H1 (cell line): Measurements from ENCODE around the gene MT1F. TPM values are rescaled to one million over a fixed set of nuclear protein-coding genes. Genes with fewer than 3 reads are reported as not detected.

Experiments used
- CTCF ChIA-PET: fragments of 300-600 bp; sonication (Branson Sonifier 250); formaldehyde crosslinking; loops from one replicate; lab custom pipeline; 2021; ENCODE audit not compliant: partially characterized antibody; lab: Charles Lee
- POLR2A ChIA-PET: fragments of 300-600 bp; sonication (Branson Sonifier 250); formaldehyde crosslinking; loops from one replicate; lab custom pipeline; 2021; ENCODE audit warnings: inconsistent platforms; ENCODE audit not compliant: partially characterized antibody; lab: Charles Lee
- DNase-seq, 2 experiments: peaks; one replicate each; pipeline versions ENCODE4 v3.0.0 to v3.0.0-alpha.2; 2010 to 2022; ENCODE audit warnings: low spot score in 2 of 2, low read depth in 1 of 2, mixed read lengths in 1 of 2
- FAIRE-seq: peaks from 2 replicates; lab custom pipeline; 2011; peaks lifted over from hg19 to GRCh38; lab: Jason Lieb, UNC
- H2AFZ ChIP-seq: 2 replicates; pipeline ENCODE4 v1.8.1; 2012; ENCODE audit warnings: low read length, inconsistent platforms
- H2AK5ac ChIP-seq: 2 replicates; pipeline ENCODE4 v1.6.1; 2013; ENCODE audit warnings: low read depth, low read length
- H2BK120ac ChIP-seq: replicated peaks from 2 replicates; pipeline ENCODE3; 2013; ENCODE audit warnings: low read depth, low read length, inconsistent platforms
- H2BK12ac ChIP-seq: 2 replicates; pipeline ENCODE4 v1.6.1; 2013; ENCODE audit warnings: low read depth, low read length
- H2BK15ac ChIP-seq: 2 replicates; pipeline ENCODE4 v1.6.1; 2013; ENCODE audit warnings: low read length
- H2BK20ac ChIP-seq: 2 replicates; pipeline ENCODE4 v1.6.1; 2013; ENCODE audit warnings: low read length
- H2BK5ac ChIP-seq: 2 replicates; pipeline ENCODE4 v1.6.1; 2013; ENCODE audit warnings: low read depth, low read length
- H3K14ac ChIP-seq: 2 replicates; pipeline ENCODE4 v1.6.1; 2013; ENCODE audit warnings: inconsistent platforms; ENCODE audit not compliant: insufficient read length
- H3K18ac ChIP-seq: 2 replicates; pipeline ENCODE4 v1.6.1; 2013; ENCODE audit warnings: low read length; ENCODE audit errors: extremely low read depth
- H3K23ac ChIP-seq: 2 replicates; pipeline ENCODE4 v1.6.1; 2013; ENCODE audit warnings: inconsistent platforms; ENCODE audit not compliant: insufficient read length
- H3K23me2 ChIP-seq: 2 replicates; pipeline ENCODE4 v1.6.1; 2013; ENCODE audit warnings: low read depth, low read length
- H3K27ac ChIP-seq: 2 replicates; pipeline ENCODE4 v1.6.1; 2011; ENCODE audit warnings: low read depth, low read length, inconsistent platforms
- H3K27me3 ChIP-seq, 4 experiments: replicated peaks in 1 of 4; 1 replicate in 1 of 4; 2 replicates in 3 of 4; pipeline versions ENCODE4 v1.6.1 to v1.8.1; 2011 to 2013; ENCODE audit warnings: low read length in 3 of 4, mild to moderate bottlenecking in 3 of 4, inconsistent platforms in 2 of 4, mixed read lengths in 2 of 4, moderate library complexity in 1 of 4; ENCODE audit not compliant: control insufficient read depth in 3 of 4, insufficient read depth in 3 of 4; ENCODE audit errors: extremely low read depth in 1 of 4
- H3K36me3 ChIP-seq, 4 experiments: 2 replicates each; pipeline versions ENCODE4 v1.6.1 to v1.8.1; 2011 to 2013; ENCODE audit warnings: mild to moderate bottlenecking in 4 of 4, low read length in 3 of 4, moderate library complexity in 2 of 4, control low read depth in 1 of 4, inconsistent platforms in 1 of 4; ENCODE audit not compliant: insufficient read depth in 4 of 4, control insufficient read depth in 2 of 4
- H3K4ac ChIP-seq: replicated peaks from 2 replicates; pipeline ENCODE3; 2013; ENCODE audit warnings: low read length, low read depth, mixed read lengths, inconsistent platforms; ENCODE audit not compliant: insufficient read length
- H3K4me1 ChIP-seq, 4 experiments: replicated peaks in 1 of 4; 1 replicate in 1 of 4; 2 replicates in 3 of 4; pipeline versions ENCODE4 v1.6.1 to v1.8.1; 2011 to 2013; ENCODE audit warnings: low read length in 3 of 4, inconsistent platforms in 2 of 4, mixed read lengths in 1 of 4; ENCODE audit not compliant: insufficient read depth in 4 of 4, control insufficient read depth in 3 of 4
- H3K4me2 ChIP-seq, 2 experiments: 2 replicates each; pipeline versions ENCODE4 v1.6.1 to v1.8.1; 2011 to 2013; ENCODE audit warnings: low read depth in 2 of 2, low read length in 2 of 2, control low read depth in 1 of 2, inconsistent platforms in 1 of 2, mild to moderate bottlenecking in 1 of 2; ENCODE audit not compliant: insufficient read depth in 1 of 2
- H3K4me3 ChIP-seq, 4 experiments: fragments of 200-600, 300-600 bp in 1 of 4; sonication (generic), shearing (Covaris generic), sonication (Bioruptor Twin) in 1 of 4; 2 replicates each; pipeline versions ENCODE4 v1.5.1 to v1.8.1; 2011 to 2016; ENCODE audit warnings: low read length in 4 of 4, low read depth in 3 of 4, control low read depth in 2 of 4, inconsistent platforms in 2 of 4, mild to moderate bottlenecking in 2 of 4, mixed read lengths in 1 of 4, moderate library complexity in 1 of 4; ENCODE audit not compliant: insufficient read depth in 2 of 4; ENCODE audit errors: extremely low read depth in 1 of 4
- H3K56ac ChIP-seq: replicated peaks from 2 replicates; pipeline ENCODE3; 2013; ENCODE audit warnings: low read depth, mild to moderate bottlenecking, mixed read lengths, low read length, inconsistent platforms; ENCODE audit not compliant: insufficient read length
- H3K79me1 ChIP-seq: 2 replicates; pipeline ENCODE4 v1.6.1; 2013; ENCODE audit warnings: low read depth, low read length, control low read depth
- H3K79me2 ChIP-seq, 2 experiments: 2 replicates each; pipeline versions ENCODE4 v1.6.1 to v1.8.1; 2012 to 2013; ENCODE audit warnings: low read length in 2 of 2, mild to moderate bottlenecking in 2 of 2, inconsistent platforms in 1 of 2; ENCODE audit not compliant: insufficient read depth in 2 of 2, control insufficient read depth in 1 of 2
- H3K9ac ChIP-seq, 4 experiments: replicated peaks in 1 of 4; 1 replicate in 1 of 4; 2 replicates in 3 of 4; pipeline versions ENCODE4 v1.6.1 to v1.8.1; 2011 to 2013; ENCODE audit warnings: low read depth in 3 of 4, low read length in 3 of 4, control low read depth in 2 of 4, mild to moderate bottlenecking in 2 of 4, moderate library complexity in 2 of 4, inconsistent platforms in 1 of 4; ENCODE audit errors: extremely low read depth in 1 of 4
- H3K9me3 ChIP-seq, 2 experiments: 2 replicates each; pipeline versions ENCODE4 v1.6.1 to v1.8.1; 2012 to 2013; ENCODE audit warnings: mild to moderate bottlenecking in 2 of 2, moderate library complexity in 2 of 2, control low read depth in 1 of 2, inconsistent platforms in 1 of 2, low read depth in 1 of 2, low read length in 1 of 2, mixed read lengths in 1 of 2; ENCODE audit not compliant: insufficient read depth in 2 of 2
- H4K20me1 ChIP-seq, 2 experiments: replicated peaks in 1 of 2; 2 replicates each; pipeline versions ENCODE3 to v1.8.1; 2011 to 2013; ENCODE audit warnings: inconsistent platforms in 2 of 2, low read length in 2 of 2, mild to moderate bottlenecking in 1 of 2; ENCODE audit not compliant: insufficient read depth in 2 of 2, control insufficient read depth in 1 of 2
- H4K5ac ChIP-seq: 2 replicates; pipeline ENCODE4 v1.6.1; 2013; ENCODE audit warnings: low read length, low read depth, mixed read lengths, inconsistent platforms; ENCODE audit not compliant: insufficient read length
- H4K8ac ChIP-seq: 2 replicates; pipeline ENCODE4 v1.8.0; 2013; ENCODE audit warnings: mild to moderate bottlenecking, moderate library complexity, low read length, inconsistent platforms; ENCODE audit not compliant: insufficient read depth; ENCODE audit errors: extremely low read depth
- H4K91ac ChIP-seq: replicated peaks from 2 replicates; pipeline ENCODE3; 2013; ENCODE audit warnings: low read length, mixed read lengths, inconsistent platforms; ENCODE audit not compliant: insufficient read length
- CTCF ChIP-seq, 3 experiments: IDR thresholded peaks; 1 replicate in 2 of 3; 2 replicates in 1 of 3; pipeline versions ENCODE4 v1.5.1 to v1.6.1; 2011; ENCODE audit warnings: low read length in 3 of 3, mild to moderate bottlenecking in 3 of 3, inconsistent platforms in 2 of 3, low read depth in 1 of 3, moderate library complexity in 1 of 3; ENCODE audit not compliant: insufficient read depth in 1 of 3; ENCODE audit errors: control extremely low read depth in 1 of 3
- RNF2 ChIP-seq: fragments of 200-900, 300-1000 bp; sonication (generic); IDR thresholded peaks from 2 replicates; pipeline ENCODE4 v1.7.1; 2016; ENCODE audit warnings: borderline replicate concordance, low read depth, mild to moderate bottlenecking, antibody characterized with exemption, low read length; ENCODE audit not compliant: poor library complexity, severe bottlenecking; ENCODE audit errors: missing control alignments
- WGBS, 2 experiments: shearing (Covaris generic) in 1 of 2; methylation state at CpG; one replicate each; pipeline versions ENCODE4 v1.1.6 to v1.1.7; 2013 to 2015; ENCODE audit warnings: low lambda C conversion rate in 2 of 2, mixed read lengths in 2 of 2, inconsistent platforms in 1 of 2, low coverage in 1 of 2, missing lambda C conversion rate in 1 of 2; ENCODE audit not compliant: insufficient replicate concordance in 2 of 2, insufficient coverage in 1 of 2, insufficient read length in 1 of 2; ENCODE audit errors: extremely low coverage in 1 of 2, missing lambda C conversion rate in 1 of 2; 5-methylcytosine and 5-hydroxymethylcytosine counted together
- polyA plus RNA-seq, 7 experiments: library from polyadenylated mRNA; depleted of rRNA in 3 of 7; stranded (reverse) in 5 of 7; unstranded in 2 of 7; fragments of >200 nt in 5 of 7; fragments of 200-250 nt in 2 of 7; gene quantifications; 1 replicate in 5 of 7; 2 replicates in 1 of 7; 4 replicates in 1 of 7; pipeline versions ENCODE4 v1.2.1 to v1.2.3, GENCODE V29; 2011 to 2013; ENCODE audit warnings: missing spikeins in 2 of 7, mixed read lengths in 2 of 7
- total RNA-seq: library from RNA; stranded (reverse); fragmentation: NEBNext Ultra II Directional; extraction: Animal tissue kit (Norgen Biotek cat#: 25700); gene quantifications from 2 replicates; pipeline ENCODE4 v1.2.1, GENCODE V29; 2021

Gene MT1F
- total and polyA plus RNA-seq, 2 of the 8 experiments (the other 6 are each of a cell fraction or from before 2014, with no cell fraction given): 5.9 to 20.8 TPM

GRCh38 chr16:56688762-56689161 is 31.0 kb downstream of the MT1F start:
- Histone ChIP-seq H4K5ac (no peak overlapping the region), H3K4me2 (no peak overlapping the region), H3K79me2 (no peaks in the 10 kb centered on the region), H3K27me3 (peaks cover 0 to 1% (median under 1%) of the 10 kb centered on the region in 4 experiments; a peak in 3 of 7 replicates), H3K4me1 (no peaks in the 10 kb centered on the region; a peak in 1 of 7 replicates), H2BK15ac (no peak overlapping the region), H4K8ac (no peak overlapping the region), H3K9ac (no peak overlapping the region), H3K36me3 (no peaks in the 10 kb centered on the region), H3K4ac (no peak overlapping the region), H2BK20ac (no peak overlapping the region), H3K23me2 (no peaks in the 10 kb centered on the region), H3K23ac (no peak overlapping the region), H2AK5ac (no peak overlapping the region), H4K91ac (no peak overlapping the region), H2BK12ac (no peak overlapping the region), H3K27ac (no peak overlapping the region), H2BK120ac (no peak overlapping the region), H2BK5ac (no peak overlapping the region), H2AFZ (no peak overlapping the region), H3K56ac (no peak overlapping the region), H3K18ac (no peak overlapping the region), H3K9me3 (no peaks in the 10 kb centered on the region), H3K14ac (no peak overlapping the region), H4K20me1 (no peaks in the 10 kb centered on the region), H3K4me3 (no peak overlapping the region), H3K79me1 (no peaks in the 10 kb centered on the region)
- 78% methylated on average over 1 of the region's 1 CpG; no CpG with 5 or more reads in 1 of the 2 experiments for WGBS, 2 experiments
- CTCF ChIA-PET: interaction anchor here (0.8 to 2.9 kb wide), 8 partner anchors 9 to 172 kb away, joined by 3 to 10 read pairs (median 4); no protein-coding TSS in a partner anchor
- no peak for DNase-seq
- POLR2A ChIA-PET: no interaction called here
- FAIRE-seq: no peak
- TF ChIP-seq RNF2 (no peak), CTCF (IDR thresholded peaks at IDR 0.05; ENCODE audit: control extremely low read depth in 1 of 3, insufficient read depth in 1 of 3, low read depth in 1 of 3, low read length in 3 of 3) (peak in 1 of 3 experiments; percentile 14; a peak in 1 of 4 replicates)
